Type B pancreatic cell (in vitro differentiated cells): ENCODE measurements around the gene ZDHHC3. TPM values are rescaled to one million over a fixed set of nuclear protein-coding genes. Genes with fewer than 3 reads are reported as not detected.
"Not testable (repeated sequence)": the region's sequence is repeated elsewhere in the genome, so short reads cannot be mapped to it uniquely, and the experiment has no call there.

Source experiments
- DNase-seq: peaks from one replicate; pipeline ENCODE4 v3.0.0; 2021; ENCODE audit warnings: mixed read lengths; ENCODE audit not compliant: unreplicated experiment; ENCODE audit errors: extremely low spot score
- H3K27ac Mint-ChIP-seq: 2 replicates; pipeline ENCODE4 v1.8.0; 2021; ENCODE audit warnings: mild to moderate bottlenecking, mixed read lengths
- H3K27me3 Mint-ChIP-seq: 2 replicates; pipeline ENCODE4 v1.8.0; 2021; ENCODE audit warnings: mixed read lengths
- H3K36me3 Mint-ChIP-seq: 2 replicates; pipeline ENCODE4 v1.8.0; 2021; ENCODE audit warnings: mixed read lengths
- H3K4me1 Mint-ChIP-seq: one replicate; pipeline ENCODE4 v1.8.0; 2021; ENCODE audit warnings: mixed read lengths; ENCODE audit not compliant: unreplicated experiment
- H3K4me3 Mint-ChIP-seq: 2 replicates; pipeline ENCODE4 v1.8.0; 2021; ENCODE audit warnings: mild to moderate bottlenecking, mixed read lengths
- H3K9me3 Mint-ChIP-seq: 2 replicates; pipeline ENCODE4 v1.8.0; 2021; ENCODE audit warnings: mixed read lengths
- total RNA-seq: library from RNA; stranded (reverse); gene quantifications from 2 replicates; pipeline ENCODE4 v1.2.1, GENCODE V29; 2021; ENCODE audit warnings: low replicate concordance
- TF ChIP-seq, protein P1 (sequence below): fragments of 200-600 bp; sonication (generic); conservative IDR thresholded peaks from 2 replicates; pipeline ENCODE4 v1.5.0; 2021; ENCODE audit warnings: antibody characterized with exemption, mild to moderate bottlenecking

ZDHHC3 gene
- total RNA-seq, 1 donor from 2014 or later: 83.6 TPM

GRCh38 chr3:44957986-44958385, 18.0 kb downstream of the ZDHHC3 start:
- Mint-ChIP-seq H3K4me1 (peaks cover 20% of the 10 kb centered on the region), H3K27ac (peak overlapping the region; percentile 93), H3K27me3 (no peaks in the 10 kb centered on the region), H3K4me3 (no peak overlapping the region), H3K36me3 (peaks cover 11% of the 10 kb centered on the region), H3K9me3 (no peaks in the 10 kb centered on the region)
- TF ChIP-seq, protein P1, sequence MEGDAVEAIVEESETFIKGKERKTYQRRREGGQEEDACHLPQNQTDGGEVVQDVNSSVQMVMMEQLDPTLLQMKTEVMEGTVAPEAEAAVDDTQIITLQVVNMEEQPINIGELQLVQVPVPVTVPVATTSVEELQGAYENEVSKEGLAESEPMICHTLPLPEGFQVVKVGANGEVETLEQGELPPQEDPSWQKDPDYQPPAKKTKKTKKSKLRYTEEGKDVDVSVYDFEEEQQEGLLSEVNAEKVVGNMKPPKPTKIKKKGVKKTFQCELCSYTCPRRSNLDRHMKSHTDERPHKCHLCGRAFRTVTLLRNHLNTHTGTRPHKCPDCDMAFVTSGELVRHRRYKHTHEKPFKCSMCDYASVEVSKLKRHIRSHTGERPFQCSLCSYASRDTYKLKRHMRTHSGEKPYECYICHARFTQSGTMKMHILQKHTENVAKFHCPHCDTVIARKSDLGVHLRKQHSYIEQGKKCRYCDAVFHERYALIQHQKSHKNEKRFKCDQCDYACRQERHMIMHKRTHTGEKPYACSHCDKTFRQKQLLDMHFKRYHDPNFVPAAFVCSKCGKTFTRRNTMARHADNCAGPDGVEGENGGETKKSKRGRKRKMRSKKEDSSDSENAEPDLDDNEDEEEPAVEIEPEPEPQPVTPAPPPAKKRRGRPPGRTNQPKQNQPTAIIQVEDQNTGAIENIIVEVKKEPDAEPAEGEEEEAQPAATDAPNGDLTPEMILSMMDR: no peak
- DNase-seq: no peak

DNA sequence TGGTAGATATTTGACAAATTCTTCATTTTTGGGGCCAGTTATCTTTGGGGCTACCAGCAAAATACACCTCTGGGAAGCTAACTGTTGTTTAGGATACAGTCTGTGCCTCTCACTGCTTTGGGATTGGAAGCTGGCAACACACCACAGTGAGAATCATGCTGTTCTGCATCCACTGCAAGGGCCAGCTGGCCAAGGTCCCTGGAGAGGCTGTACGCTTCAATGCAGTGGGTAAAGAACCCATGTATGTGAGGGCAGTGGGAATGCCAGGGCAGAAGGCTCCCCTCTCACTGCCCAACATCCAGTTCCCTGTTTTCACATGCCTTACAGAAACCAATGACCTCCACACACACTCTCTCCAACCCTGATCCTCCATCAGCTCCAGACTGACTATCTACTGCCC, 20.1 kb downstream of the ZDHHC3 start:
- Mint-ChIP-seq H3K4me1 (peaks cover 17% of the 10 kb centered on the region), H3K4me3 (no peak overlapping the region), H3K27me3 (no peaks in the 10 kb centered on the region), H3K27ac (no peak overlapping the region), H3K9me3 (peaks cover 4% of the 10 kb centered on the region), H3K36me3 (peaks cover 11% of the 10 kb centered on the region)
- TF ChIP-seq, protein P1: no peak
- DNase-seq: no peak

DNA sequence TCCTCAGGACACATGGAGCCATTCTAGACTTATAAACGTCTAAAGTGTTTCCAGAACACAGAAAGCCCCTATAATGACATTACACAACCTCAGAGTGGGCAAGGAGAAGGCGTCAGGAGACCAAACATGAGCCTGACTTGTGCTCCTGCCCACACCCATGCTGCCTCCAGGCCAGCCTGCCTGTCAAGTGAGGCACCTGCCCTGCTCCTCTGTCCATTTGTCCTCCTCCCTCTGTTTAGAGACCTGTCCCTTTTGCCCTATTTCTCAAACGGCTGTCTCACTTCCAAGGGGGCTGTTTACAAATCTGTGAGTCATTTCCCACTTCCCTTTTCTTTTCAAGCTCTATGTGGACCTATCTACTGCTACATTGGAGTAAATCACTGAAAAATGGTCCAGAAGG, 21.0 kb downstream of the ZDHHC3 start:
- TF ChIP-seq, protein P1: no peak
- peaks cover 11% of the 10 kb centered on the region for H3K36me3 Mint-ChIP-seq
- H3K27ac Mint-ChIP-seq: no peak overlapping the region
- H3K4me1 Mint-ChIP-seq: peaks cover 11% of the 10 kb centered on the region
- DNase-seq: no peak
- H3K27me3 Mint-ChIP-seq: no peaks in the 10 kb centered on the region
- no peak overlapping the region for H3K4me3 Mint-ChIP-seq
- peaks cover 4% of the 10 kb centered on the region for H3K9me3 Mint-ChIP-seq

GRCh38 chr3:44954304-44954703, 21.7 kb downstream of the ZDHHC3 start:
- H3K9me3 Mint-ChIP-seq: peaks cover 4% of the 10 kb centered on the region
- no peak overlapping the region for H3K27ac Mint-ChIP-seq
- TF ChIP-seq, protein P1: no peak
- no peak for DNase-seq
- H3K4me1 Mint-ChIP-seq: peaks cover 11% of the 10 kb centered on the region
- H3K36me3 Mint-ChIP-seq: peaks cover 11% of the 10 kb centered on the region
- no peaks in the 10 kb centered on the region for H3K27me3 Mint-ChIP-seq
- H3K4me3 Mint-ChIP-seq: no peak overlapping the region

GRCh38 chr3:44952689-44953088, 23.3 kb downstream of the ZDHHC3 start:
- H3K9me3 Mint-ChIP-seq: peaks cover 4% of the 10 kb centered on the region
- H3K27me3 Mint-ChIP-seq: no peaks in the 10 kb centered on the region
- peaks cover 9% of the 10 kb centered on the region for H3K36me3 Mint-ChIP-seq
- TF ChIP-seq, protein P1: no peak
- peak overlapping the region; percentile 82 for H3K27ac Mint-ChIP-seq
- no peak overlapping the region for H3K4me3 Mint-ChIP-seq
- DNase-seq: no peak
- peaks cover 11% of the 10 kb centered on the region for H3K4me1 Mint-ChIP-seq

DNA sequence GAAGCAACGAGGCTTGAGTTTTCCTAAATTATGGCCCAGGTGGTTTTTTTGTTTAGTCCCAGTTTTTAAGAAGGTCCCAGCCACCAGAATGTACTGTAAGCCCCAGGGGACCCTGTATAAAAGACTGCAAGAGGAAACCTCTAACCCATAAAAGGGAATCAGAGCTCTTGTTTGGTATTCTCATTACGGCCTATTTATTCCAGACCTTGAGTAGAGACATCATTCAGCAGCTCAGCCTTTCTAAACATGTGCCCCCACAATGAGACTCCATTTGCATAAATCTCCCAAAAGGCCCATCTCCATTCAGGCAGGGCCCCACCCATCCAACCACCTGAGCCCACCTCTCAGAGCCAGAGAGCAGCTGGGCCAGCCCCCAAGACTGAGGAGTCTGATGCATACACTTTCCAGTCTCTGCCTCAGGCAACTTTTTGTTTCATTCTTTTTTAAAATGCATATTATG, 25.7 kb downstream of the ZDHHC3 start:
- no peak for DNase-seq
- H3K27ac Mint-ChIP-seq: peak overlapping the region; percentile 27
- no peaks in the 10 kb centered on the region for H3K36me3 Mint-ChIP-seq
- TF ChIP-seq, protein P1: no peak
- no peak overlapping the region for H3K4me3 Mint-ChIP-seq
- peaks cover 4% of the 10 kb centered on the region for H3K9me3 Mint-ChIP-seq
- H3K27me3 Mint-ChIP-seq: no peaks in the 10 kb centered on the region
- H3K4me1 Mint-ChIP-seq: peaks cover 7% of the 10 kb centered on the region

DNA sequence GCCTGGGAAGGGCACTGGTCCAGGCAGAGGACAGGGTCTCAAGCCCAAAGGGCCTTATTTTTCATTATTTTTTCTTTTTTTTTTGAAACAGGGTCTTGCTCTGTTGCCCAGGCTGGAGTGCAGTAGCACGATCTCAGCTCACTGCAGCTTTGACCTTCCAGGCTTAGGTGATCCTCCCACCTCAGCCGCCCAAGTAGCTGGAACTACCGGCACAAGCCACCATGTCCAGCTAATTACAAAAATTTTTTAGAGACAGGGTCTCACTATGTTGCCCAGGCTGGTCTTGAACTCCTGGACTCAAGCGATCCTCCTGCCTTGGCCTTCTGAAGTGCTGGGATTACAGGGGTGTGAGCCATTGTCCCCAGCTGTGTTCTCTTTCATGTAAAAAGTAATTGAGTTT, 26.2 kb downstream of the ZDHHC3 start:
- H3K4me1 Mint-ChIP-seq, H3K27me3 Mint-ChIP-seq, H3K4me3 Mint-ChIP-seq, H3K36me3 Mint-ChIP-seq, H3K27ac Mint-ChIP-seq, H3K9me3 Mint-ChIP-seq, DNase-seq: not testable (repeated sequence)
